Measurements from ENCODE around the gene YWHAQ. TPM values are rescaled to one million over a fixed set of nuclear protein-coding genes. Genes with fewer than 3 reads are reported as not detected.
"Not testable (repeated sequence)": the region's sequence is repeated elsewhere in the genome, so short reads cannot be mapped to it uniquely, and the experiment has no call there.

YWHAQ gene
- total and polyA plus RNA-seq, 3 donors from 2014 or later: 260 to 374 (median 261) TPM

DNA sequence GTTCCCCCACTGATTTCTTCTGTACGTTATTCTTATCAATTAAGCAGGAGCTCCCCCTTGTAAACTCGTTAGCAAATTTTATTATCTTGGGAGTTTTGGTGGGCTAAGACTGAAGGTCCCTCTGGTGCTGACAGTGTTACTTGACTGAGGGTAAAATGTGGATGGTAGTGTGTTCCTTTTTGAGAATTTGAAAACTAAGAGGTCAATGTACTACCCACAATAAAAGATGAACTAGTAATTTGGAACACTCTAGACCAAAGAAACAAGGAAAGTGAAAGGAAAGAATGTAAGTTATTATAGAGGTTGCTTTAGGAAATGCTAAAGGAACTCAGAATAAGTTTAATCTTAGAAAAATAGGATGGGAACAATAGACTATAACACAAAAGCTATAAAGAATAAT lies 35.1 kb downstream of the YWHAQ start:
- intact Hi-C loops (cut with DNase I; ENCODE audit: low total_unique reads): no loop called here
- H3K36me3 ChIP-seq (ENCODE audit: low read depth, missing control alignments): no peaks in the 10 kb centered on the region
- H3K9me3 ChIP-seq: no peaks in the 10 kb centered on the region
- H3K27me3 ChIP-seq: no peaks in the 10 kb centered on the region
- 40% methylated on average over 2 of the region's 2 CpGs for WGBS, 2 donors
- no peak overlapping the region for H3K4me3 ChIP-seq
- peaks cover 15% of the 10 kb centered on the region for H3K4me1 ChIP-seq
- no peak overlapping the region for H3K27ac ChIP-seq
- no peak for DNase-seq
- no peak for TF ChIP-seq POLR2A (IDR thresholded peaks at IDR 0.05)
- TF ChIP-seq, protein P1, sequence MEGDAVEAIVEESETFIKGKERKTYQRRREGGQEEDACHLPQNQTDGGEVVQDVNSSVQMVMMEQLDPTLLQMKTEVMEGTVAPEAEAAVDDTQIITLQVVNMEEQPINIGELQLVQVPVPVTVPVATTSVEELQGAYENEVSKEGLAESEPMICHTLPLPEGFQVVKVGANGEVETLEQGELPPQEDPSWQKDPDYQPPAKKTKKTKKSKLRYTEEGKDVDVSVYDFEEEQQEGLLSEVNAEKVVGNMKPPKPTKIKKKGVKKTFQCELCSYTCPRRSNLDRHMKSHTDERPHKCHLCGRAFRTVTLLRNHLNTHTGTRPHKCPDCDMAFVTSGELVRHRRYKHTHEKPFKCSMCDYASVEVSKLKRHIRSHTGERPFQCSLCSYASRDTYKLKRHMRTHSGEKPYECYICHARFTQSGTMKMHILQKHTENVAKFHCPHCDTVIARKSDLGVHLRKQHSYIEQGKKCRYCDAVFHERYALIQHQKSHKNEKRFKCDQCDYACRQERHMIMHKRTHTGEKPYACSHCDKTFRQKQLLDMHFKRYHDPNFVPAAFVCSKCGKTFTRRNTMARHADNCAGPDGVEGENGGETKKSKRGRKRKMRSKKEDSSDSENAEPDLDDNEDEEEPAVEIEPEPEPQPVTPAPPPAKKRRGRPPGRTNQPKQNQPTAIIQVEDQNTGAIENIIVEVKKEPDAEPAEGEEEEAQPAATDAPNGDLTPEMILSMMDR (IDR thresholded peaks at IDR 0.05): no peak

DNA sequence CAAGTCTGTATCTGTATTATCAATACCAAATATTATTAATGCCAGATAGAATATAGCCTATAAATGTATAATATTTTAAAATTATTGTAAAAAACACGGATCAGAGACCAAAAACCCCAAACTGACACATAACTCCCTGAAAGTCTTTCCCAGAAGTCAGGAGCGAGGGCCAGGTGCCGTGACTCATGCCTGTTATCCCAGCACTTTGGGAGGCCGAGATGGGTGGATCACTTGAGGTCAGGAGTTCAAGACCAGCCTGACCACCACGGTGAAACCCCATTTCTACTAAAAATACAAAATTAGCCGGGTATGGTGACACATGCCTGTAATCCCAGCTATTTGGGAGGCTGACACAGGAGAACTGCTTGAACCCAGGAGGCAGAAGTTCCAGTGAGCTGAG lies 35.5 kb downstream of the YWHAQ start:
- H3K4me1 ChIP-seq: peaks cover 15% of the 10 kb centered on the region
- H3K36me3 ChIP-seq (ENCODE audit: low read depth, missing control alignments); H3K9me3 ChIP-seq; H3K27ac ChIP-seq; H3K27me3 ChIP-seq; DNase-seq; intact Hi-C loops (cut with DNase I; ENCODE audit: low total_unique reads); H3K4me3 ChIP-seq: not testable (repeated sequence)
- 54 to 71% methylated on average over 6 of the region's 6 CpGs for WGBS, 2 donors

DNA sequence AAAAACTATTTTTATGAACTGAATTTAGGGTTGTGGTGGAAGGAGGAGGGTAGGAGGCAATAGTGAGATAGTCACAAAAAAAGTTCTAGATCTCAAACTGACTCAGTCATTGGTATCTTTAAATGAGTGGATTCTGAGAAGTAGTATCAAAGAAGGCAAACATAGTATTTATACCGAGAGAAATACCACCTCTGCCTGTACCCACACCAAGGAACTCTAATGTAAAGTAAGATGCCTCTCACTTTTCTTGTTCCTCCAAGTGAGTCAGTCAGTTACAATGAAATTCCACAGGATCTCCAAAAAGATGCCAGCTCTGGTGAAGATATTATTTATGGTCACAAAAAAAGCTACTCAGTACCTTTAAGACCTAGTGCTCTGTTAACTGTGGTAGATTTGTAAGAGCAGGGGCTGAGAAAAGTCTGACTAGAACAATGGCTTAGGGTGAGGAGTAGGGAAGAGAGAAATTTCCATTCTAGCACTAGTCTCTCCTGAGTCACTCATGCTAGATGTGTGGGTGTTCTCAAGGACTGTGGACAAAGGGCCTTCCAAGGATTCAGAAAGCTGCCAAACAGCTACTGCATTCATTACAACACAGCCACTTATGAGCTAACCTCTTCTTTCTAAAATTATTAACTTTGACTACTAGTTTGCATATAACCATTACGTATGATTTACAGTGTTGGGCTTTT lies 36.3 kb downstream of the YWHAQ start:
- peak; percentile 46 for DNase-seq
- no peaks in the 10 kb centered on the region for H3K36me3 ChIP-seq (ENCODE audit: low read depth, missing control alignments)
- TF ChIP-seq, protein P1 (IDR thresholded peaks at IDR 0.05): no peak
- TF ChIP-seq POLR2A (IDR thresholded peaks at IDR 0.05): no peak
- H3K4me1 ChIP-seq: peaks cover 15% of the 10 kb centered on the region
- no peaks in the 10 kb centered on the region for H3K27me3 ChIP-seq
- WGBS, 2 donors: 50 to 59% methylated on average over 2 of the region's 2 CpGs
- H3K9me3 ChIP-seq: no peaks in the 10 kb centered on the region
- H3K27ac ChIP-seq: peak overlapping the region in 1 of 2 donors; percentile 3
- intact Hi-C loops (cut with DNase I; ENCODE audit: low total_unique reads): no loop called here
- no peak overlapping the region for H3K4me3 ChIP-seq

DNA sequence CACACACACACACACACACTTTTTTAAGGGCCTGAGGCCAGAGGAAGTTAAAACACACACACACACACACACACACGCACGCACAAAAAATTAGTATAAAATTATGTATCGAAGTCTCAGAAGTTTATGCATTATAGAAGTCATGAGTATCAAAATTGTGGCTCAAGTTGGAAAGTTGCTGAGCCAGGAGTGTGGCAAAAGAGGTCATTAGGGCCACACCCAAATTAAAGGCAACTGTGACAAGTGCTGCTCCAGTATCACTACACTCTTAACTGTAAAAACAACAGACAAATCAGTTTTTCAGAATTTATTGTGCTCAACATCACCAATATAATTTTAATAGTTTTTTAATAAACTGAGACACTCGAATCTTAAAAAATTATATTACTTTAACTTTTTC lies 36.9 kb downstream of the YWHAQ start:
- H3K4me3 ChIP-seq: no peak overlapping the region
- H3K4me1 ChIP-seq: peaks cover 15% of the 10 kb centered on the region
- DNase-seq: no peak
- no peaks in the 10 kb centered on the region for H3K36me3 ChIP-seq (ENCODE audit: low read depth, missing control alignments)
- H3K9me3 ChIP-seq: no peaks in the 10 kb centered on the region
- intact Hi-C loops (cut with DNase I; ENCODE audit: low total_unique reads): no loop called here
- no peaks in the 10 kb centered on the region for H3K27me3 ChIP-seq
- TF ChIP-seq, protein P1 (IDR thresholded peaks at IDR 0.05): no peak
- TF ChIP-seq POLR2A (IDR thresholded peaks at IDR 0.05): no peak
- 73 to 88% methylated on average over 4 of the region's 4 CpGs for WGBS, 2 donors
- peak overlapping the region in 1 of 2 donors; percentile 3 for H3K27ac ChIP-seq

DNA sequence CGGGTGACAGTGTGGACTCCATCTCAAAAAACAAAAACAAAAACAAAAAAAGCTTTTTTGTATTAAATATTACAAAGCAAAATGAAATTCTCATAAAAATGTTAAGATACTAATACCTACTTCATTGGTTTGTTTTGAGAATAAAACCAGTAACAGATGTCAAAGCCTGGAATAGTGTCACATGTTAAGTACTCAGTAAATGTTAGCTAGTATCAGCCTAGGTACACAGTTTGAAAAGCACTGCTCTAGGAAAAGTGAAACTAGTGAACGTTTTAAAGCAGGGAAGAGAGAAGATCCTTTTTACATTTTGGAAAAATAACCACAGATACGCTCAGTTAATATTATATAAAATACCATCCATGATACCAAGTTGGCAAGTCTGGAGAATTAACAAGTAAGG lies 38.1 kb downstream of the YWHAQ start:
- TF ChIP-seq, protein P1 (IDR thresholded peaks at IDR 0.05): no peak
- TF ChIP-seq POLR2A (IDR thresholded peaks at IDR 0.05): no peak
- 80 to 81% methylated on average over 3 of the region's 3 CpGs for WGBS, 2 donors

More for the DNA sequence above, 38.1 kb downstream of the YWHAQ start:
- Histone ChIP-seq H3K27ac (no peak overlapping the region), H3K9me3 (no peaks in the 10 kb centered on the region), H3K36me3 (ENCODE audit: low read depth, missing control alignments) (no peaks in the 10 kb centered on the region), H3K27me3 (no peaks in the 10 kb centered on the region), H3K4me1 (peaks cover 15% of the 10 kb centered on the region), H3K4me3 (no peak overlapping the region)
- intact Hi-C loops (cut with DNase I; ENCODE audit: low total_unique reads): no loop called here
- no peak for DNase-seq

Measured in testis (tissue), 3 donors.